NT2/D1 (cell line): ENCODE measurements around the gene TAS2R1.
"Not testable (repeated sequence)": the region's sequence is repeated elsewhere in the genome, so short reads cannot be mapped to it uniquely, and the experiment has no call there.

Experiments
- DNase-seq: peaks from one replicate; pipeline ENCODE4 v3.0.0-alpha.2; 2011; ENCODE audit warnings: low read depth, low spot score
- H3K27me3 ChIP-seq: 2 replicates; pipeline ENCODE4 v1.6.0; 2011; ENCODE audit warnings: mild to moderate bottlenecking; ENCODE audit not compliant: insufficient read length, insufficient read depth
- H3K36me3 ChIP-seq: 2 replicates; pipeline ENCODE4 v1.6.1; 2011; ENCODE audit warnings: mild to moderate bottlenecking, low read length, mixed read lengths; ENCODE audit not compliant: insufficient read depth, insufficient read length
- H3K4me1 ChIP-seq: 2 replicates; pipeline ENCODE4 v1.5.1; 2011; ENCODE audit not compliant: insufficient read depth, insufficient read length
- H3K4me3 ChIP-seq: 2 replicates; pipeline ENCODE4 v1.5.1; 2011; ENCODE audit warnings: low read depth; ENCODE audit not compliant: insufficient read length
- H3K9ac ChIP-seq: 2 replicates; pipeline ENCODE4 v1.6.0; 2011; ENCODE audit warnings: low read depth; ENCODE audit not compliant: insufficient read length
- H3K9me3 ChIP-seq: 2 replicates; pipeline ENCODE4 v1.5.1; 2011; ENCODE audit warnings: mild to moderate bottlenecking, low read length; ENCODE audit not compliant: insufficient read depth
- SUZ12 ChIP-seq: IDR thresholded peaks from 2 replicates; pipeline ENCODE4 v1.6.1; 2011; ENCODE audit not compliant: insufficient read length, insufficient read depth; ENCODE audit errors: extremely low read depth
- YY1 ChIP-seq: IDR thresholded peaks from 2 replicates; pipeline ENCODE4 v1.6.1; 2011; ENCODE audit not compliant: insufficient read length, insufficient read depth
- ZNF274 ChIP-seq: IDR thresholded peaks from 2 replicates; pipeline ENCODE4 v1.6.1; 2011; ENCODE audit warnings: mild to moderate bottlenecking, low read depth, low read length

Gene TAS2R1

DNA sequence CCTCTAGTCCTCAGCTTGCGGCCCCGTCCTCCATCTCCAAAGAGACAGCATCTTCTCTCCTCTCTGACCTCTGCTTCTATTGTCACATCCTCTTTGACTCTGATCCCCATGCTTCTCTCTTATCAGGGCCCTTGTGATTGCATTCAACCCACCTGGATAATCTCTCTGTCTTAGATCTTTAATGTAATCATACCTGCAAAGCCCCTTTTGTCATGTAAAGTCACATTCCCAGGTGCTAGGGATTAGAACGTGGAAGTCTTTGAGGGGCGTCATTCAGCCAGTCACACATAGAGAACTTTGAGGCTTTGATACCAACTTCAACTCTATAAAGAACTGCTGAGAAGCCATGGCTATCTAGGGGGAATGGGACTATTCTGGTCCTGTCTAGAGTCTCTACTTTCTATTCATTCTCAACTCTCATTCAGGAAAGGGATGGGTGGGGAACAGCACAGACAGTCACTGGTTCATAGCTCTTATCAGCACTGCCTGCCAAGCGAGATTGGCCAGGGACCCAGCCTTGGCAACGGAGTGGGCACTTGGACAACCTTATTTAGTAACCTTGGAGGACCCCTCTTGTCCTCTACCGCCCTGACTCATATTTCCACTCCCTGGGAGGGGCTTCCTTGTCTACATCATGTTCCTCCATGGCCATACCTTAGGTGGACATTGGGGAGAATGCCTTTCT lies 29.0 kb downstream of the TAS2R1 start:
- H3K9me3 ChIP-seq = no peaks in the 10 kb centered on the region
- H3K4me3 ChIP-seq = no peak overlapping the region
- no peaks in the 10 kb centered on the region for H3K4me1 ChIP-seq
- DNase-seq = no peak
- TF ChIP-seq SUZ12 (no peak), YY1 (no peak), ZNF274 (no peak)
- no peaks in the 10 kb centered on the region for H3K27me3 ChIP-seq
- H3K9ac ChIP-seq = no peak overlapping the region
- H3K36me3 ChIP-seq = no peaks in the 10 kb centered on the region

DNA sequence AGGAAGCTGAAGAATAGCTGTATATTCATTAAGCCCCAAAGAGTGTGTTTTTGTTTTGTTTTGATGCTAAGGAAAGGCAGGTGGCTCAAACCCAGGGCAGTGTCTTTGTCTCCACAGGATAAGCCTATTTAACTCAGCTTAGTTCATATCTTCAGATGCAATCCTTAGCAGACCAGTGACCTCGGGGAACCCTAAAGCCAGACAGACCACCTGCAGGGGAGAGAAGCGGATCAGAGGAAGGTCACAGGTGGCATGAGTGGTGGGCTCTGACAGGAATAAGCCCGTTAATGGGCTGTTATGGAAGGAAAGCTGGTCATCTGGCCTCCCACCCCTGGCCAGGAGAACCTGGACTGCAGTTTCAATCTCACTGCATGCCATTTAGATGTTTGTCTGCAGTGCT lies 30.8 kb downstream of the TAS2R1 start:
- Histone ChIP-seq H3K4me1 (no peaks in the 10 kb centered on the region), H3K9ac (no peak overlapping the region), H3K36me3 (no peaks in the 10 kb centered on the region), H3K27me3 (no peaks in the 10 kb centered on the region), H3K9me3 (no peaks in the 10 kb centered on the region), H3K4me3 (no peak overlapping the region)
- DNase-seq = no peak
- TF ChIP-seq SUZ12 = no peak
- no peak for TF ChIP-seq ZNF274
- TF ChIP-seq YY1 = no peak

DNA sequence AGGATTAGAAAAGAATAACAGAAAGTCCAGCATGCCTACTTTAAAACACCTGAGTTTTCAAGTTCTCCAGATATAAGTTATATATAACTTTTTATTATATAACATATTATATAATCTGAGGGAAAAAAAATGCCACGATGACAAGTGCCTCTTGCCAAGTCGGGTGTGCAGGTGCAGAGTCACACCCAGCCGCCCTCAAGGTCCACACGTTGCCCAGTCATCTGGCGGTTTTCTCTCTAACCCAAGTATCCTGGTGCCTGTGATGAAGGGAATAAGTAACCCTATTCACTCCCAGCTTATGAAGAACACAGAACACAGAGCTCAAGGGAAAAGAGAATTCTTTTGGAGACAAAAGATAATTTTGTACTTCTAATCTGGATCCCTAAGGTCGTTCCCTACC lies 31.8 kb downstream of the TAS2R1 start:
- H3K9me3 ChIP-seq, H3K4me3 ChIP-seq, H3K9ac ChIP-seq, H3K36me3 ChIP-seq, H3K27me3 ChIP-seq, H3K4me1 ChIP-seq, DNase-seq: not testable (repeated sequence)

DNA sequence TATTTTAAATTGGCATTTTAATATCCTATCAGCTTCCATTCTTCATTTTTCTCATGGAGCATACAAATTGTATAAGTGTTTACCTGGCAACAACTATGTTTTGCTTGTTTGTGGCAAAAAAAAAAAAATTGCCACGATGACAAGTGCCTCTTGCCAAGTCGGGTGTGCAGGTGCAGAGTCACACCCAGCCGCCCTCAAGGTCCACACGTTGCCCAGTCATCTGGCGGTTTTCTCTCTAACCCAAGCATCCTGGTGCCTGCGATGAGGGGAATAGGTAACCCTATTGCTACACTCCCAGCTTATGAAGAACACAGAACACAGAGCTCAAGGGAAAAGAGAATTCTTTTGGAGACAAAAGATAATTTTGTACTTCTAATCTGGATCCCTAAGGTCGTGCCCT lies 32.8 kb downstream of the TAS2R1 start:
- not testable (repeated sequence) for DNase-seq, H3K36me3 ChIP-seq, H3K4me1 ChIP-seq, H3K9me3 ChIP-seq, H3K9ac ChIP-seq, H3K4me3 ChIP-seq, H3K27me3 ChIP-seq

DNA sequence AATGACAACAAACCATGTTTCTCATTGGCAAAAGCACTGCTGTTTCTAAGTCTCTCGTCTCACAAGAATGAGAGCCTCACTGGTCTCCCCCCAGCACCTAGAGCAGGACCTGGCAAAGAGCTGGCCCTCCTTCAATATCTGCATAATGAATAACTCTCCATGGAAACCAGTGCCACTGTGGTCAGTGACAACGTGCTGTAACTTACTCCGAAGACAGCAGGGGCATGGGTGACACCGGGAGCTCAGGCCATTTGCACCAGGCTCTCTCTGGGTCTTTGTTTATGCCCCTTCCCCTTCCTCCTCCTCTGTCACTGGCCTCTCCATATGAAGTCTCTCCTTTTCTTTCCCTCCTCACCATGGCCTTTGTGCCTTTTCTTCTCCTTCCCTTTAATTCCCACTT lies 33.3 kb downstream of the TAS2R1 start:
- H3K9me3 ChIP-seq = no peaks in the 10 kb centered on the region
- DNase-seq = no peak
- no peaks in the 10 kb centered on the region for H3K27me3 ChIP-seq
- no peaks in the 10 kb centered on the region for H3K4me1 ChIP-seq
- TF ChIP-seq YY1 (no peak), SUZ12 (no peak), ZNF274 (no peak)
- no peaks in the 10 kb centered on the region for H3K36me3 ChIP-seq
- no peak overlapping the region for H3K4me3 ChIP-seq
- H3K9ac ChIP-seq = no peak overlapping the region

DNA sequence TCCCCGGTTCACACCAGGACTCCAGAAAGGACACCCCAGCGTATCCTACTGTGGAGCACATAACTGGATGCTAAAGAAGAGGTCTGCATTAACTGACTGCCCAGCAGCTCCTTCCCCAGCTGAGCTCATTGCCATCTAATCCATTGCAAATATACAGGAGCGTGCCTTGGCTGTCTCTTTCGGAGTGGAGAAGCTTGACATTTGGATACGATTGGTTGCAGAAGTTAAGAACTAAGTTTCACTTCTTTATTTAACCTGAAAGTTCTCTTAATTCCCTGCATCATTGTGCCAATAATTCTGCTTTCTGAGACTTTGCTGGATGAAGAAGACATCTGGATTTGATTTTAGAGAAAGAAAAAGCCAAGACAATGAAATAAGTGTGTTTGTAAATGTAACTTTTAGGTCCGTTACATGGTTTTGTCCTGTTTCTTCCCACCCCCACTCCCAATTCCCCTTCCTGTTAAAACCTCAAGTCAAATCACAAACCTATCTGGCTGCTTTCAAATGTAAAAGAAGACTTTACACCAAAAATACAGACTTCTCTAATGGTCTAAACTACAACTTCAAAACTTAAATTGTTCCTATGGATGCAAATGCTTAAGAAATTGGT lies 33.9 kb downstream of the TAS2R1 start:
- no peaks in the 10 kb centered on the region for H3K9me3 ChIP-seq
- no peak overlapping the region for H3K4me3 ChIP-seq
- no peaks in the 10 kb centered on the region for H3K4me1 ChIP-seq
- no peaks in the 10 kb centered on the region for H3K27me3 ChIP-seq
- no peak for DNase-seq
- no peak for TF ChIP-seq YY1
- no peak for TF ChIP-seq ZNF274
- no peak overlapping the region for H3K9ac ChIP-seq
- H3K36me3 ChIP-seq = no peaks in the 10 kb centered on the region

DNA sequence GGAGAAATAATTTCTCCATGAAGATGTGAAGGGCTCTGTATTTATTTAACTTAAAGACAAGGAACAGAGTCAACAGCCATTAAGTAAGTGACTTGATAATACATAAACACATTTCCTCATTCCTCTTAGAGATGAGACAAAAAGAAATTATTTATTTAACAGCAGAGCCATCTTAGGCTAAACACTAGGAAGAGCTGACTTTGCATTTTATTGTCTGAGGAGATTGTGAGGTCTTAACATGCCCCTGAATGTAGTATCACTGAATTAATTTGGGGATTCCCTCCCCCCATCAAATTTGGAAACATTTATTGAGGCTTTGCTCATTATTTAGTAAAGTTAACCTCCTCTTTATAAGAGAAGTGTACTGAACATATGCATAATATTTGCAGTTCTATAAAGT lies 35.2 kb downstream of the TAS2R1 start:
- Histone ChIP-seq H3K36me3 (no peaks in the 10 kb centered on the region), H3K9me3 (no peaks in the 10 kb centered on the region), H3K4me1 (no peaks in the 10 kb centered on the region), H3K4me3 (no peak overlapping the region), H3K27me3 (no peaks in the 10 kb centered on the region), H3K9ac (no peak overlapping the region)
- DNase-seq = no peak
- no peak for TF ChIP-seq ZNF274
- no peak for TF ChIP-seq SUZ12
- no peak for TF ChIP-seq YY1
